Prostate gland (tissue), 2 donors: ENCODE data around the gene CCDC88A.

Experiments
- CTCF ChIP-seq, 4 experiments: fragments of 200-600 bp in 2 of 4; fragments of 450-650 bp in 2 of 4; sonication (generic) in 2 of 4; IDR thresholded peaks; 1 replicate in 3 of 4; 2 replicates in 1 of 4; pipeline ENCODE4 v1.5.1; 2016 to 2019; ENCODE audit warnings: antibody characterized with exemption in 4 of 4, mild to moderate bottlenecking in 2 of 4, moderate library complexity in 2 of 4
- POLR2A ChIP-seq: fragments of 450-650 bp; IDR thresholded peaks from one replicate; pipeline ENCODE4 v1.6.1; 2016; ENCODE audit warnings: antibody characterized with exemption, mild to moderate bottlenecking

GRCh38 chr2:55415300-55415699 is 4.4 kb downstream of the CCDC88A start:
- TF ChIP-seq POLR2A (no peak), CTCF (IDR thresholded peaks at IDR 0.05) (no peak)
